ENCODE measurements around the gene POU2F1.

The POU2F1 gene

GRCh38 chr1:167280912-167281311, 60.2 kb downstream of the POU2F1 start:
- Histone ChIP-seq H3K9me3 (ENCODE audit: control insufficient read depth, insufficient read depth, low read length) (no peaks in the 10 kb centered on the region), H3K4me1 (ENCODE audit: insufficient read depth, low read length) (no peaks in the 10 kb centered on the region), H3K36me3 (ENCODE audit: insufficient read depth, low read length) (no peaks in the 10 kb centered on the region), H3K9ac (ENCODE audit: low read depth, low read length) (no peak overlapping the region)

GRCh38 chr1:167288390-167289074, 67.8 kb downstream of the POU2F1 start:
- Histone ChIP-seq H3K9me3 (ENCODE audit: control insufficient read depth, insufficient read depth, low read length) (no peaks in the 10 kb centered on the region), H3K36me3 (ENCODE audit: insufficient read depth, low read length) (no peaks in the 10 kb centered on the region), H3K4me1 (ENCODE audit: insufficient read depth, low read length) (peaks cover 11% of the 10 kb centered on the region; the same call in 1 of the 2 replicates), H3K9ac (ENCODE audit: low read depth, low read length) (no peak overlapping the region)

- Histone ChIP-seq H3K9ac (ENCODE audit: low read depth, low read length) (no peak overlapping the region), H3K36me3 (ENCODE audit: insufficient read depth, low read length) (no peaks in the 10 kb centered on the region), H3K4me1 (ENCODE audit: insufficient read depth, low read length) (peaks cover 11% of the 10 kb centered on the region; the same call in 1 of the 2 replicates), H3K9me3 (ENCODE audit: control insufficient read depth, insufficient read depth, low read length) (no peaks in the 10 kb centered on the region)
Measured at GRCh38 chr1:167289075-167289442, 68.4 kb downstream of the POU2F1 start.

- no peaks in the 10 kb centered on the region for H3K9me3 ChIP-seq (ENCODE audit: control insufficient read depth, insufficient read depth, low read length)
- peaks cover 11% of the 10 kb centered on the region; the same call in 1 of the 2 replicates for H3K4me1 ChIP-seq (ENCODE audit: insufficient read depth, low read length)
- no peak overlapping the region for H3K9ac ChIP-seq (ENCODE audit: low read depth, low read length)
- H3K36me3 ChIP-seq (ENCODE audit: insufficient read depth, low read length): no peaks in the 10 kb centered on the region
Measured at GRCh38 chr1:167289966-167290365, 69.3 kb downstream of the POU2F1 start.

GRCh38 chr1:167291539-167292185, 71.0 kb downstream of the POU2F1 start:
- H3K36me3 ChIP-seq (ENCODE audit: insufficient read depth, low read length): no peaks in the 10 kb centered on the region
- H3K9me3 ChIP-seq (ENCODE audit: control insufficient read depth, insufficient read depth, low read length): no peaks in the 10 kb centered on the region
- H3K9ac ChIP-seq (ENCODE audit: low read depth, low read length): no peak overlapping the region

GRCh38 chr1:167292216-167292615, 71.5 kb downstream of the POU2F1 start:
- H3K4me1 ChIP-seq (ENCODE audit: insufficient read depth, low read length): peaks cover 4% of the 10 kb centered on the region; the same call in 1 of the 2 replicates
- H3K9ac ChIP-seq (ENCODE audit: low read depth, low read length): no peak overlapping the region
- no peaks in the 10 kb centered on the region for H3K36me3 ChIP-seq (ENCODE audit: insufficient read depth, low read length)
- H3K9me3 ChIP-seq (ENCODE audit: control insufficient read depth, insufficient read depth, low read length): no peaks in the 10 kb centered on the region

More at GRCh38 chr1:167291539-167292185, 71.0 kb downstream of the POU2F1 start:
- H3K4me1 ChIP-seq (ENCODE audit: insufficient read depth, low read length): peaks cover 6% of the 10 kb centered on the region; the same call in 1 of the 2 replicates

- Histone ChIP-seq H3K9me3 (ENCODE audit: control insufficient read depth, insufficient read depth, low read length) (no peaks in the 10 kb centered on the region), H3K4me1 (ENCODE audit: insufficient read depth, low read length) (0 out of 2 replicates have a peak, but pooled peaks cover 10% of the 10 kb centered on the region), H3K9ac (ENCODE audit: low read depth, low read length) (no peak overlapping the region), H3K36me3 (ENCODE audit: insufficient read depth, low read length) (no peaks in the 10 kb centered on the region)
Measured at GRCh38 chr1:167293057-167293456, 72.4 kb downstream of the POU2F1 start.

- H3K4me1 ChIP-seq (ENCODE audit: insufficient read depth, low read length): 0 out of 2 replicates have a peak, but pooled peaks cover 10% of the 10 kb centered on the region
- H3K36me3 ChIP-seq (ENCODE audit: insufficient read depth, low read length): no peaks in the 10 kb centered on the region
- no peaks in the 10 kb centered on the region for H3K9me3 ChIP-seq (ENCODE audit: control insufficient read depth, insufficient read depth, low read length)
- no peak overlapping the region for H3K9ac ChIP-seq (ENCODE audit: low read depth, low read length)
Measured at GRCh38 chr1:167294528-167294927, 73.8 kb downstream of the POU2F1 start.

- H3K36me3 ChIP-seq (ENCODE audit: insufficient read depth, low read length): no peaks in the 10 kb centered on the region
- H3K9me3 ChIP-seq (ENCODE audit: control insufficient read depth, insufficient read depth, low read length): no peaks in the 10 kb centered on the region
- H3K4me1 ChIP-seq (ENCODE audit: insufficient read depth, low read length): 0 out of 2 replicates have a peak, but pooled peaks cover 10% of the 10 kb centered on the region
- H3K9ac ChIP-seq (ENCODE audit: low read depth, low read length): no peak overlapping the region; the same call in 1 of the 2 replicates
Measured at GRCh38 chr1:167297222-167298214, 76.8 kb downstream of the POU2F1 start.

GRCh38 chr1:167298325-167298724, 77.6 kb downstream of the POU2F1 start:
- H3K36me3 ChIP-seq (ENCODE audit: insufficient read depth, low read length): no peaks in the 10 kb centered on the region

GRCh38 chr1:167301355-167301754, 80.7 kb downstream of the POU2F1 start:
- Histone ChIP-seq H3K9ac (ENCODE audit: low read depth, low read length) (no peak overlapping the region), H3K36me3 (ENCODE audit: insufficient read depth, low read length) (no peaks in the 10 kb centered on the region), H3K9me3 (ENCODE audit: control insufficient read depth, insufficient read depth, low read length) (no peaks in the 10 kb centered on the region), H3K4me1 (ENCODE audit: insufficient read depth, low read length) (0 out of 2 replicates have a peak, but pooled peaks cover 10% of the 10 kb centered on the region)

More at GRCh38 chr1:167298325-167298724, 77.6 kb downstream of the POU2F1 start:
- Histone ChIP-seq H3K4me1 (ENCODE audit: insufficient read depth, low read length) (0 out of 2 replicates have a peak, but pooled peaks cover 10% of the 10 kb centered on the region), H3K9ac (ENCODE audit: low read depth, low read length) (no peak overlapping the region), H3K9me3 (ENCODE audit: control insufficient read depth, insufficient read depth, low read length) (no peaks in the 10 kb centered on the region)

- Histone ChIP-seq H3K9me3 (ENCODE audit: control insufficient read depth, insufficient read depth, low read length) (no peaks in the 10 kb centered on the region), H3K9ac (ENCODE audit: low read depth, low read length) (no peak overlapping the region), H3K36me3 (ENCODE audit: insufficient read depth, low read length) (no peaks in the 10 kb centered on the region), H3K4me1 (ENCODE audit: insufficient read depth, low read length) (no peaks in the 10 kb centered on the region)
Measured at GRCh38 chr1:167304165-167304564, 83.5 kb downstream of the POU2F1 start.

- H3K36me3 ChIP-seq (ENCODE audit: insufficient read depth, low read length): no peaks in the 10 kb centered on the region
- no peaks in the 10 kb centered on the region for H3K9me3 ChIP-seq (ENCODE audit: control insufficient read depth, insufficient read depth, low read length)
- H3K9ac ChIP-seq (ENCODE audit: low read depth, low read length): no peak overlapping the region
- H3K4me1 ChIP-seq (ENCODE audit: insufficient read depth, low read length): no peaks in the 10 kb centered on the region
Measured at GRCh38 chr1:167305059-167305705, 84.5 kb downstream of the POU2F1 start.
